MCF 10A (cell line): ENCODE data around the gene GAS2. TPM values are rescaled to one million over a fixed set of nuclear protein-coding genes. Genes with fewer than 3 reads are reported as not detected.

ENCODE experiments used
- BruUV-seq: library from RNA; stranded (reverse); fragments of 400-500 nt; replicated peaks from 2 replicates; lab custom pipeline; 2021; lab: Mats Ljungman, UMichigan
- CTCF ChIA-PET: fragments of 300-600 bp; sonication (Branson Sonifier 250); formaldehyde crosslinking; extraction: SDS; loops from one replicate; lab custom pipeline; 2021; ENCODE audit warnings: antibody characterized with exemption, inconsistent platforms; lab: Yijun Ruan, JAX
- POLR2A ChIA-PET: fragments of 300-600, 350-650 bp; sonication (Branson Sonifier 250); formaldehyde crosslinking; extraction: SDS; loops from one replicate; lab custom pipeline; 2020; ENCODE audit warnings: antibody characterized with exemption, inconsistent platforms; lab: Yijun Ruan, JAX
- DNase-seq: peaks from one replicate; pipeline ENCODE4 v3.0.0-alpha.2; 2018; ENCODE audit not compliant: unreplicated experiment
- H3K27ac Mint-ChIP-seq: one replicate; pipeline ENCODE4 v1.8.0; 2022; ENCODE audit warnings: mild to moderate bottlenecking, low read depth, mixed read lengths; ENCODE audit not compliant: unreplicated experiment
- H3K27me3 Mint-ChIP-seq: one replicate; pipeline ENCODE4 v1.8.0; 2022; ENCODE audit warnings: mixed read lengths; ENCODE audit not compliant: insufficient read depth, unreplicated experiment
- H3K36me3 Mint-ChIP-seq: one replicate; pipeline ENCODE4 v1.8.0; 2022; ENCODE audit warnings: mild to moderate bottlenecking, moderate library complexity, mixed read lengths; ENCODE audit not compliant: insufficient read depth, unreplicated experiment
- H3K4me1 Mint-ChIP-seq: one replicate; pipeline ENCODE4 v1.8.0; 2022; ENCODE audit warnings: mixed read lengths; ENCODE audit not compliant: insufficient read depth, unreplicated experiment
- H3K4me3 Mint-ChIP-seq: one replicate; pipeline ENCODE4 v1.8.0; 2022; ENCODE audit warnings: mild to moderate bottlenecking, moderate library complexity, mixed read lengths; ENCODE audit not compliant: unreplicated experiment
- H3K9me3 Mint-ChIP-seq: one replicate; pipeline ENCODE4 v1.8.0; 2022; ENCODE audit warnings: mixed read lengths; ENCODE audit not compliant: unreplicated experiment
- intact Hi-C: fragments of 100-400 bp; cut with micrococcal nuclease; formaldehyde crosslinking; loops from 2 replicates; pipeline ENCODE4 v1.14.1; 2022
- total RNA-seq: library from RNA; stranded (reverse); gene quantifications from 2 replicates; pipeline ENCODE4 v1.2.3, GENCODE V29; 2022
- TF ChIP-seq, protein P1 (sequence below): fragments of 200-600 bp; IDR thresholded peaks from one replicate; pipeline ENCODE4 v1.8.0; 2022; ENCODE audit warnings: antibody characterized with exemption, mild to moderate bottlenecking; ENCODE audit not compliant: unreplicated experiment

GAS2 gene
- total RNA-seq, 1 experiment from 2014 or later: 1.4 TPM

DNA sequence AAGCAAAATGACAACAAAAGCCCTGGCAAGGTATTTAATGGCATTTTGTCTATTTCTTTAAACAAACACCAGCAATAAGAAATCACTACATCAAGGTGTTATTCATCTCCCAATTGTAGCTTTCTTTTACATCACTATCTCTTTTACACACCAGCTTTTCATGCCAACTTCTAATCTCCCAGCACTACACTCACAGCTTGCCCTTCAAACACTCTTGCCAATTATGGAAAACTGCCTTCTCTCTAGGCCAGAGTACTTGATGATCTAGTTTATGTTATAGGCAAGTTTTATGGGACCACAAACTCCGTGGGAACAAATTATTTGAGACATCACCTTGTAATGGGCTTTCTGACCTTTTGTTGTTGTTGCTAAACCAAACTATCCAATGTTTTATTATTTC, 101.9 kb downstream of the GAS2 start:
- Mint-ChIP-seq H3K9me3 (no peaks in the 10 kb centered on the region), H3K4me3 (no peak overlapping the region), H3K36me3 (no peaks in the 10 kb centered on the region), H3K4me1 (no peaks in the 10 kb centered on the region), H3K27me3 (peaks cover 32% of the 10 kb centered on the region), H3K27ac (no peak overlapping the region)
- TF ChIP-seq, protein P1, sequence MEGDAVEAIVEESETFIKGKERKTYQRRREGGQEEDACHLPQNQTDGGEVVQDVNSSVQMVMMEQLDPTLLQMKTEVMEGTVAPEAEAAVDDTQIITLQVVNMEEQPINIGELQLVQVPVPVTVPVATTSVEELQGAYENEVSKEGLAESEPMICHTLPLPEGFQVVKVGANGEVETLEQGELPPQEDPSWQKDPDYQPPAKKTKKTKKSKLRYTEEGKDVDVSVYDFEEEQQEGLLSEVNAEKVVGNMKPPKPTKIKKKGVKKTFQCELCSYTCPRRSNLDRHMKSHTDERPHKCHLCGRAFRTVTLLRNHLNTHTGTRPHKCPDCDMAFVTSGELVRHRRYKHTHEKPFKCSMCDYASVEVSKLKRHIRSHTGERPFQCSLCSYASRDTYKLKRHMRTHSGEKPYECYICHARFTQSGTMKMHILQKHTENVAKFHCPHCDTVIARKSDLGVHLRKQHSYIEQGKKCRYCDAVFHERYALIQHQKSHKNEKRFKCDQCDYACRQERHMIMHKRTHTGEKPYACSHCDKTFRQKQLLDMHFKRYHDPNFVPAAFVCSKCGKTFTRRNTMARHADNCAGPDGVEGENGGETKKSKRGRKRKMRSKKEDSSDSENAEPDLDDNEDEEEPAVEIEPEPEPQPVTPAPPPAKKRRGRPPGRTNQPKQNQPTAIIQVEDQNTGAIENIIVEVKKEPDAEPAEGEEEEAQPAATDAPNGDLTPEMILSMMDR: no peak
- POLR2A ChIA-PET: no interaction called here
- intact Hi-C loops: no loop called here
- no peak for DNase-seq
- no TSS peak for BruUV-seq
- CTCF ChIA-PET: interaction anchor here (0.6 to 0.7 kb wide), 3 partner anchors 9 to 439 kb away, joined by 3 to 4 read pairs (median 3); no protein-coding TSS in a partner anchor

GRCh38 chr11:22769081-22769480, 102.7 kb downstream of the GAS2 start:
- H3K36me3 Mint-ChIP-seq: no peaks in the 10 kb centered on the region
- ChIA-PET POLR2A (no interaction called here), CTCF (interaction anchor here (1.5 kb wide), 1 partner anchor 18 kb away, joined by 3 read pairs; no protein-coding TSS in a partner anchor)
- no TSS peak for BruUV-seq
- no peaks in the 10 kb centered on the region for H3K4me1 Mint-ChIP-seq
- no peaks in the 10 kb centered on the region for H3K9me3 Mint-ChIP-seq
- no peak for DNase-seq
- TF ChIP-seq, protein P1: no peak
- H3K4me3 Mint-ChIP-seq: no peak overlapping the region
- H3K27ac Mint-ChIP-seq: no peak overlapping the region
- peaks cover 40% of the 10 kb centered on the region for H3K27me3 Mint-ChIP-seq
- intact Hi-C loops: no loop called here

DNA sequence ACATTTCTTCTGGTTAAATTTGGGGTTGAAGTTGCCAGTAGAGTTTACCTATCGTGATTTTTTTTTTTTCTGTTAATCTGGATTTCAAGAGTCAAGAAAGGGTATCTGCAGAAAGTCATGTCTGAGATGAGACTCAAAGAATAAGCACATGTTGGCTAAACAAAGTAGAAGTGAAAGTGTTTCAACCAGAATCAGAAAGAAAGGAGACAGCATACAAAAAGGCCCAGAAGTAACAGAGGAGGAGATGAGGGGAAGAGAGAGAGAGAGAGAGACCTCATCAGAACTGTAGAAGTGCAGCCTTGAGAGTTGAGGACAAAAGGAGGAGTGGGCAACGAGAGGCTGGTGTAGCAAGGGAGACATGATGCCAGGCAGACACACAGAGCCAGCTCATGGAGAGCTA, 108.3 kb downstream of the GAS2 start:
- H3K27me3 Mint-ChIP-seq: peaks cover 66% of the 10 kb centered on the region
- CTCF ChIA-PET: interaction anchor here (1.3 kb wide), 1 partner anchor 235 kb away, joined by 3 read pairs; no protein-coding TSS in a partner anchor
- TF ChIP-seq, protein P1: no peak
- no peaks in the 10 kb centered on the region for H3K36me3 Mint-ChIP-seq
- no peaks in the 10 kb centered on the region for H3K9me3 Mint-ChIP-seq
- no peaks in the 10 kb centered on the region for H3K4me1 Mint-ChIP-seq
- H3K27ac Mint-ChIP-seq: no peak overlapping the region
- POLR2A ChIA-PET: no interaction called here
- BruUV-seq: no TSS peak
- no peak overlapping the region for H3K4me3 Mint-ChIP-seq
- no peak for DNase-seq
- intact Hi-C loops: no loop called here

- H3K9me3 Mint-ChIP-seq: no peaks in the 10 kb centered on the region
- no peak overlapping the region for H3K27ac Mint-ChIP-seq
- H3K4me3 Mint-ChIP-seq: no peak overlapping the region
- peaks cover 71% of the 10 kb centered on the region for H3K27me3 Mint-ChIP-seq
- TF ChIP-seq, protein P1: no peak
- no peaks in the 10 kb centered on the region for H3K4me1 Mint-ChIP-seq
- intact Hi-C loops: no loop called here
- H3K36me3 Mint-ChIP-seq: no peaks in the 10 kb centered on the region
- ChIA-PET CTCF (no interaction called here), POLR2A (no interaction called here)
- no peak for DNase-seq
- BruUV-seq: no TSS peak
Observed at GRCh38 chr11:22775248-22775647, 108.8 kb downstream of the GAS2 start.
